ENCODE data around the gene ATRIP. TPM values are rescaled to one million over a fixed set of nuclear protein-coding genes. Genes with fewer than 3 reads are reported as not detected.
A peak's percentile ranks its signal among the peaks of the same experiment; 100 is the strongest.

The ATRIP gene
- polyA plus RNA-seq, 1 donor (not counting 4 experiments of a cell fraction or from before 2014, with no cell fraction given), result 9.7 TPM

DNA sequence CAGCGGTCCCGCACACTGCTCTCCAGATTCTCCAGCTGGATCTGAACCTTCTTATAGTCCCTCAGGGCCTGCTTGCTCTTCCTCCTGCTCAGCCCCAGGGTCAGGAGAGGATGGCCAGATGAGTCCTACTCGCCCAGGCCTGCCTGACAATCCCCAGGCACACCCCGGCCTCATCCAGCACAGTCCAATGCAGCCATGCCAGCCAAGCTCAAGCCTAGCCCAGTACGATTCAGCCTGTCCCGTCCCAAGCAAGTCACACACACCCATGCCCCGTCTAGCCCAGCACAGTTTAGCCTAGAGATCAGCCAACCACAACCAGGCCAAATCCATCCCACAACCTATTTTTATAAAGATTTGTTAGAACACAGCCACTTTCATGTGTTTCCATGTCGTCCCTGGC is 33.5 kb upstream of the ATRIP start:
- FAIRE-seq (peak; percentile 56), DNase-seq (ENCODE audit: low read depth, low spot score) (no peak)
- H3K4me1 ChIP-seq (ENCODE audit: control insufficient read depth, extremely low read depth, insufficient read depth, low read length), result peaks cover 12% of the 10 kb centered on the region
- dilution Hi-C loops (cut with MboI; ENCODE audit: extremely low pct_ligation_motif_present, low sequenced_read_pairs), result no loop called here
- H2AFZ ChIP-seq (ENCODE audit: control insufficient read depth, low read length), result no peak overlapping the region
- H3K9me1 ChIP-seq (ENCODE audit: control insufficient read depth, extremely low read depth, insufficient read depth, low read length), result peaks cover 3% of the 10 kb centered on the region
- no peak overlapping the region for H3K4me3 ChIP-seq (ENCODE audit: control insufficient read depth in 2 of 3, extremely low read depth in 1 of 3, insufficient read depth in 2 of 3, low read depth in 1 of 3, low read length in 3 of 3)
- peaks cover 61 to 87% of the 10 kb centered on the region in 2 experiments for H3K36me3 ChIP-seq (ENCODE audit: control insufficient read depth in 2 of 2, extremely low read depth in 1 of 2, insufficient read depth in 2 of 2, low read length in 2 of 2)
- H3K27ac ChIP-seq (ENCODE audit: control insufficient read depth, insufficient read depth, low read length), result no peak overlapping the region
- H4K20me1 ChIP-seq (ENCODE audit: control insufficient read depth, extremely low read depth, insufficient read depth, low read length), result peaks cover 10% of the 10 kb centered on the region
- no peaks in the 10 kb centered on the region for H3K27me3 ChIP-seq (ENCODE audit: control insufficient read depth, extremely low read depth, insufficient read depth, low read length)
- H3K4me2 ChIP-seq (ENCODE audit: control insufficient read depth, extremely low read depth, insufficient read depth, low read depth, low read length), result no peak overlapping the region
- H3K9me3 ChIP-seq (ENCODE audit: control insufficient read depth, low read depth, low read length), result no peaks in the 10 kb centered on the region
- no peak overlapping the region for H3K9ac ChIP-seq (ENCODE audit: control insufficient read depth, extremely low read depth, insufficient read depth, low read length)
- H3K79me2 ChIP-seq (ENCODE audit: control insufficient read depth, insufficient read depth, low read length), result no peaks in the 10 kb centered on the region
- TF ChIP-seq CTCF (optimal IDR thresholded peaks at IDR 0.05 in 1 of 3, IDR thresholded peaks at IDR 0.05 in 1 of 3, conservative IDR thresholded peaks at IDR 0.05 in 1 of 3; ENCODE audit: extremely low read depth in 1 of 3, insufficient read depth in 2 of 3, low read length in 3 of 3) (no peak), EZH2 (IDR thresholded peaks at IDR 0.05; ENCODE audit: low read length) (no peak)

- H3K9me1 ChIP-seq (ENCODE audit: control insufficient read depth, extremely low read depth, insufficient read depth, low read length), result peaks cover 3% of the 10 kb centered on the region
- H2AFZ ChIP-seq (ENCODE audit: control insufficient read depth, low read length), result no peak overlapping the region
- H3K4me3 ChIP-seq (ENCODE audit: control insufficient read depth in 2 of 3, extremely low read depth in 1 of 3, insufficient read depth in 2 of 3, low read depth in 1 of 3, low read length in 3 of 3), result no peak overlapping the region
- H3K9ac ChIP-seq (ENCODE audit: control insufficient read depth, extremely low read depth, insufficient read depth, low read length), result no peak overlapping the region
- H3K4me1 ChIP-seq (ENCODE audit: control insufficient read depth, extremely low read depth, insufficient read depth, low read length), result peaks cover 12% of the 10 kb centered on the region
- peaks cover 7% of the 10 kb centered on the region for H4K20me1 ChIP-seq (ENCODE audit: control insufficient read depth, extremely low read depth, insufficient read depth, low read length)
- H3K4me2 ChIP-seq (ENCODE audit: control insufficient read depth, extremely low read depth, insufficient read depth, low read depth, low read length), result no peak overlapping the region
- H3K36me3 ChIP-seq (ENCODE audit: control insufficient read depth in 2 of 2, extremely low read depth in 1 of 2, insufficient read depth in 2 of 2, low read length in 2 of 2), result peaks cover 59 to 87% of the 10 kb centered on the region in 2 experiments
- no peak for DNase-seq (ENCODE audit: low read depth, low spot score)
- H3K79me2 ChIP-seq (ENCODE audit: control insufficient read depth, insufficient read depth, low read length), result peaks cover under 1% of the 10 kb centered on the region
- no peak overlapping the region for H3K27ac ChIP-seq (ENCODE audit: control insufficient read depth, insufficient read depth, low read length)
- dilution Hi-C loops (cut with MboI; ENCODE audit: extremely low pct_ligation_motif_present, low sequenced_read_pairs), result no loop called here
- no peak for TF ChIP-seq EZH2 (IDR thresholded peaks at IDR 0.05; ENCODE audit: low read length)
- no peak for TF ChIP-seq CTCF (optimal IDR thresholded peaks at IDR 0.05 in 1 of 3, IDR thresholded peaks at IDR 0.05 in 1 of 3, conservative IDR thresholded peaks at IDR 0.05 in 1 of 3; ENCODE audit: extremely low read depth in 1 of 3, insufficient read depth in 2 of 3, low read length in 3 of 3)
- no peaks in the 10 kb centered on the region for H3K27me3 ChIP-seq (ENCODE audit: control insufficient read depth, extremely low read depth, insufficient read depth, low read length)
- FAIRE-seq, result no peak
- no peaks in the 10 kb centered on the region for H3K9me3 ChIP-seq (ENCODE audit: control insufficient read depth, low read depth, low read length)
Measured at GRCh38 chr3:48413611-48414010, 32.9 kb upstream of the ATRIP start.
